HG03342 (cell line): ENCODE measurements around the gene PRKN.
"Not testable (repeated sequence)": the region's sequence is repeated elsewhere in the genome, so short reads cannot be mapped to it uniquely, and the experiment has no call there.

Experiments used
- ATAC-seq: cut with Tn5 transposase; IDR thresholded peaks from one replicate; pipeline ENCODE4 v1.9.1; 2021; ENCODE audit warnings: mild to moderate bottlenecking, moderate library complexity; ENCODE audit not compliant: unreplicated experiment

The PRKN gene

GRCh38 chr6:162543221-162543620 is 184.3 kb downstream of the PRKN start:
- no peak for ATAC-seq

- no peak for ATAC-seq
These were observed 186.5 kb downstream of the PRKN start for GRCh38 chr6:162541019-162541601.

GRCh38 chr6:162539321-162539720 is 188.2 kb downstream of the PRKN start:
- ATAC-seq: no peak

GRCh38 chr6:162538643-162539064 is 188.9 kb downstream of the PRKN start:
- ATAC-seq: no peak

DNA sequence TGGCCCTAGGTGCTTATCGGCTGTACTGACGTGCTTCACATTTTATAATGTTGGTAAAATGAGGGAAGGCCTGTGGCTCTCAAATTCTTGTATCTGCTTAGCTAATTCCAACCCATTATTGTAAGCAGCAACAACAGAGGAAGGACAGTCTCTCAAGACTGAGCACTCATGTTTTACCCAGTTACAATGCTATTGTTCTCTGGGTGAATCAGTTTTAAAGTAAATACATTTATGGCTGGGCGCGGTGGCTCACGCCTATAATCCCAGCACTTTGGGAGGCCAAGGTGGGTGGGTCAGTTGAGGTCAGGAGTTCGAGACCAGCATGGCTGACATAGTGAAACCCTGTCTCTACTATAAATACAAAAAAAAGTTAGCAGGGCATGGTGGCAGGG is 194.6 kb downstream of the PRKN start:
- ATAC-seq: no peak

GRCh38 chr6:162532283-162533008 is 195.1 kb downstream of the PRKN start:
- ATAC-seq: no peak

- ATAC-seq: not testable (repeated sequence)
These were observed 196.2 kb downstream of the PRKN start for GRCh38 chr6:162531391-162531790.

DNA sequence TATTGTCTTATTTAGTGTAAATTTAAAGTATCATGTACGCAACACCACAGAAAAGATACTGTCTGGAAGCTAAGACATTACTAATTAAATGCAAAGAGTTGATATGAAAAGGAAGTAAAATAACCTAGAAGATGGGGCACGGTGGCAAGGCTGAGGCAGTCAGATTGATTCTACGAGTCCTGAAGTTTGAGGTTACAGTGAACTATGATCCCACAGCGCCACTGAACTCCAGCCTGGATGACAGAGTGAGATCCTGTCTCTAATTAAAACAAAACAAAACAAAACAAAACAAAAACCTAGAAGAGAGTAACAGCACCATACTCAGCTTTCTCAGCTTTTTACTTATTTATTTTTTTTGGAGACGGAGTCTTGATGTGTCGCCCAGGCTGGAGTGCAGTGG is 199.0 kb downstream of the PRKN start:
- no peak for ATAC-seq

DNA sequence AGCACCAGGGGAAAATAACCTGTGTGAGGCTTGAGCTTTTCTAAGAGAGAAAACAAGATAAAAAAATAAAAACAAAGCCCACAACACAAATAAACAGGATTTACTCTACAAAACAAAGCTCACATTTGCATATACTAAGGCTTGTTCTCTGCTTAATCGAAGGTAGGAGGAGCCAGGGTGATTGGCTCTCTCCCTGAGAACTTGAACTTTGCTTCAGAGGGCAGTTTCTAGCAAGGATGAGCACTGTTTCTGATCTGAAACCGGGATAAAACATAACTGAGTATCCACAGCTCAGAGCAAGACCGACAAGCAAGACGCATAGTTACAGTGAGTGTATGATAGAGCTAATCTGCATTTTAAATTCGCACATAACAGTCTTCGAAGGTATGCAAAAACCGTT is 200.6 kb downstream of the PRKN start:
- no peak for ATAC-seq

GRCh38 chr6:162525181-162525580 is 202.4 kb downstream of the PRKN start:
- ATAC-seq: no peak

DNA sequence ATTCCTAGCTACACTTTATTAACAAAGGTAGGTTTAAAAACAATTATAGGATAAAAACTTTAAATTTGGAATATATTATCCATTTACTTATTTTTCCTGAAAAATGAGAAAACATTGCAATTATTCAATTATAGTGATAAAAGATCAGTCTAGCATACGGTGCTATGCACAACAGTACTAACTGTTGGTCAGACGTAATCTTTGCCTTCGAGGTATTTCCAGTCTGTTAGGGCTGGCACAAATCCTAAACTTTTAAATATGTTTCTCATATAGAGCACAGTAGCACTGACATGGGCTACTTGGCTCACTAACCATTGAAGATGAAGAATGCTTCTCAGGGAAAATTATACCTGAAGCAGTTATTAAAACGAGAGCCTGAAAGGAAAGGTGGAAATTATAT is 214.8 kb downstream of the PRKN start:
- ATAC-seq: no peak

GRCh38 chr6:162497389-162497788 is 230.2 kb downstream of the PRKN start:
- no peak for ATAC-seq

DNA sequence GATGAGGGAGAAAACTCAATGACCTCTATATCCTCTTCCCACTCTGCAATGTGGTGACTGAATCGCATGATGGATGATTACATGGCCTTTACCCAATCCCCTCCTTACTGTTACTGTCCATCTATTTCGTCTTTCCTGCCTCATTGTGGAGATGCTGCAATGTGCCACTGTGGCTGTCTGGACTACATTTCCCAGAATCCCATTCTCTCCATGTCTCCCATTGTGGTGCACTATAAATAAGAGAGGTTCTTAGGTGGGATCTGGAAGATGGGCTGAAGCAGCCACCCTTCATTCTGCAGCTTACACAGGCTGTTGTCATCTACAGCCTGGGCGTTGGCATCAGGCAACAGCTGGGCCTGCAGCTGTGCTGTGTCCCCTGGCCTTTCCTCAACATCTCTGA is 233.6 kb downstream of the PRKN start:
- no peak for ATAC-seq

GRCh38 chr6:162491637-162492036 is 235.9 kb downstream of the PRKN start:
- ATAC-seq: no peak

DNA sequence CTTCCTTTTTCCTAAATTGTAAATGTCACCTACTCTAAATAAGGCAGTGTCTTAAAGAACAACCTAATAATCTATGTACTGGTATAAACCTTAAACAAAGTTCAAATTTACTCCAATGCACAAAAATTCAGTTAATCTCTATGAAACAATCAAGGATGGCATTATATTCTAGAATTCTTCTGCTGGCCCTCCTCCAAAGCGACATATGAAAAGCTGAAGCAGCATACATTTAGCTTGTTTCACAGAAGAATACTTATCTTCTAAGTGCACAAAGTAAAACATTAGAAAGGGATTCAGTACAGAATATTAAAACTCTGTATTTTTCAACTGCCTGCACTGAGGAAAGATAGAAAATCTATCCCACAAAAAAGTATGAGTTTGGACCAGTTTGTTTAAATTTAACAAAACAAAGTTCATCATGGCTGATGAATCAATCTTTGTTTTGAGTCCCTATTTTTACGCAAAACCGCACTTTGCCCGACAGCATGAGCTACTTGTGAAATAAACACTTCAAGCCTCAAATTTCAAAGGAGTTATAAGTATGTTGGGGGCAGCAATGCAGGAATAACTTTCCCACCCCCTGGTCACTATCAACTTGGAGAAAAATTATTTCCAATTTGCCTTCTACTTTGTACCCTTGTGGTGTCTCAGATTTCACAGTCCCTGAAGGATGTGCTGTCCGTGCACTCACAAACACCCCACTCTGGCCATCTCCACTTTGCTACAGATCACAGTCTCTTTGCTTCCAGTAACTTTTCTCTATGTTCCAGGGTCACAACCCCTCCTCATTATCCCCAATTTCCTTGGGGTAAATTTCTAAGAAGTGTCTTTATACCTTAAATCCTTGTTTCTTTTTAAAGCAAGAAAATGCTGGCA is 238.2 kb downstream of the PRKN start:
- ATAC-seq: no peak

DNA sequence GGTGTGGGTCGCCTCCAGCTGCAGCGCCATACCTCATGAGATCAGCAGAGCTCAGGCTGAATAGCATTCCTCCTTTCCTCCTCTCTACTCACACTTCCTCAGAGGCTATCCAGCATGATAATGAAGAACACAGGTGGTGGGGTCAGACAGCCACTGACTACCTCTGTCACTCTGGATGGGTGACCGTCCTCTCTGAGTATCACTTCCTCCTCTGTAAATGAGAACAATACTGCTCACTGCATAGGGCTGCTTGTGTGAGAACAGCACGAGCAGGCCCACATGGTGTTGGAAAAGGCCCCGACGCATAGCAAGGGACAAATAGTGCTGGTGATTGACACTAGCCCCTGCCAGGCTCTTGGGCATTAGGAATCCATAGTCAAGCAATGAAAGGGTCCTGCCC is 239.1 kb downstream of the PRKN start:
- no peak for ATAC-seq

GRCh38 chr6:162485464-162485863 is 242.1 kb downstream of the PRKN start:
- no peak for ATAC-seq

DNA sequence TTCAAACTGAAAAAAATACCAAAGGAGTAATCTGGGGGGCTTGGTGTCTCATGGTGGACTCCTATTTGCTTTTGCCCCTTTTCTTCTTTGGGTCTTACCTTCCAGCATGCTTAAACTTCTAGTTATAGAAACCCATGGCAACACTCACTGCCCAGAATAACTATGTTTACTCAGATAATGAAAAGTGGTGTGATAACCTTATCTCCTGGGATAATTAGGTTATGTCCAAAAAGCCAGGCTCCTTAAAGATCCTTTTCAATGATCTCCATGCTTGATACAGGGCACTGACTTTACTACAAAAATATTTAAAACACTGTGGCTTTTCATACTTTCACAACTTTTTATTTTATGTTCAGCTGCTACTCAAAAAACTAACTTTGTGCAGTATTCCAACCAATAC is 245.6 kb downstream of the PRKN start:
- no peak for ATAC-seq

- ATAC-seq: no peak
These were observed 246.2 kb downstream of the PRKN start for GRCh38 chr6:162481320-162481719.

DNA sequence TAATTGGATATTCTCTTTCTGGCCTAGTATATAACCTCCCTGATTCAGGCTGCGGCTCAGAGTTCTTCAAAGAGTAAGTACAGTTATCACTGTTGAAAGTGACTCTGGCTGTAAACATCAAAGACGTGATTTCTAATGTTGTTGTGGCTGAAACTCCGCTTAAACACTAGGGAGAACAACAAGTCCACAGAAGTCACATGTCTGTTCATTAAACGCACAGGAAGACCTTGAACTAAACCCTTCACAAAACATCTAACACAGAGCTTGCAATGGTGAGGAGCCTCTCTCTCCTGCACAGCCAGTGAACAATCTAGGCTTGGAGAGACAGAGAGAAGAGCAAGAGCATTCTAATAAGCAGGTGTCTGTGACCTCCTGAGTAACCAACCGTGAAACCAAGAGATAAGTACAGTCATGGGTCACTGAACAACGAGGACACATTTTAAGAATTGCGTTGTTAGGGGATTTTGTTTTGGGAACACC is 249.3 kb downstream of the PRKN start:
- no peak for ATAC-seq

DNA sequence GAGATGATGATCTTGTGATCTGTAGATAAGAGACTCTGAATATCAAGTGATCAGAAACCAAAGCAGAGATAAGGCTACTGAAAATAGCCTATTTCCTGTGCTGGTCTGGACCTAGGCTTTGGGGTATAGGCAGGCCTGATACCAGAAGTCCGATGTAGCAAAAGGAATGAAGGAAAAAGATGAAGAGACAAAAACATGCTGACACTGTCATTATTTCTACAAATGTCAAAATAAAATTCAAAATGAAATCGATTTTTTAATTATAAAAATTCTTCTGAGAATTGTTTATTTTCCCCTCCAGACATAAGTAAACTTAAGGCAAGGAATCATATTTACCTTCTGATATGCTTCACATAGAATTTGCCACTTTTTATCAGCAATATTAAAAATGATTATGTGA is 252.8 kb downstream of the PRKN start:
- ATAC-seq: no peak

DNA sequence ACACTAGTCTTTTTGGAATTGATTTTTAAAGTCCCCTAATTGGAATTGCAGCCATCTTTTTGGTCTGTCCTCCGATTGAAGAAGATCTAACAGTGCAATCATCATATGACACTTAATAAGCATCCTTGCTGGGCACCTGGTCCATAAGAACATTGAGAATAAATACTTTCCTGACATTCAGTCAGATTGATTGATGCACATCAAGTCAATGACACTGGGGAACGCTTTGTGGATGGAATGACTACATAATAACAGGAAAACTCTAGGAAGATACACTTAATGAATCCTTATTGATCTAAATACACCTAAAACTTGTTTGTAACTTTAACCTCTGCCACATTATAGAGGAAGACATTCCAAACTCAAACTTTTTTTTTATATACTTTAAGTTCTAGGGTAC is 255.7 kb downstream of the PRKN start:
- no peak for ATAC-seq
